GM18505 (cell line): Measurements from ENCODE around the gene MED16.
"Not testable (repeated sequence)": the region's sequence is repeated elsewhere in the genome, so short reads cannot be mapped to it uniquely, and the experiment has no call there.

Experiments
- ATAC-seq: cut with Tn5 transposase; IDR thresholded peaks from one replicate; pipeline ENCODE4 v1.9.1; 2021; ENCODE audit not compliant: unreplicated experiment
- POLR2A ChIP-seq: IDR thresholded peaks from 4 replicates; pipeline ENCODE4 v1.6.1; 2011; ENCODE audit warnings: borderline replicate concordance; ENCODE audit not compliant: insufficient read depth, insufficient read length; ENCODE audit errors: extremely low read depth

Gene MED16

DNA sequence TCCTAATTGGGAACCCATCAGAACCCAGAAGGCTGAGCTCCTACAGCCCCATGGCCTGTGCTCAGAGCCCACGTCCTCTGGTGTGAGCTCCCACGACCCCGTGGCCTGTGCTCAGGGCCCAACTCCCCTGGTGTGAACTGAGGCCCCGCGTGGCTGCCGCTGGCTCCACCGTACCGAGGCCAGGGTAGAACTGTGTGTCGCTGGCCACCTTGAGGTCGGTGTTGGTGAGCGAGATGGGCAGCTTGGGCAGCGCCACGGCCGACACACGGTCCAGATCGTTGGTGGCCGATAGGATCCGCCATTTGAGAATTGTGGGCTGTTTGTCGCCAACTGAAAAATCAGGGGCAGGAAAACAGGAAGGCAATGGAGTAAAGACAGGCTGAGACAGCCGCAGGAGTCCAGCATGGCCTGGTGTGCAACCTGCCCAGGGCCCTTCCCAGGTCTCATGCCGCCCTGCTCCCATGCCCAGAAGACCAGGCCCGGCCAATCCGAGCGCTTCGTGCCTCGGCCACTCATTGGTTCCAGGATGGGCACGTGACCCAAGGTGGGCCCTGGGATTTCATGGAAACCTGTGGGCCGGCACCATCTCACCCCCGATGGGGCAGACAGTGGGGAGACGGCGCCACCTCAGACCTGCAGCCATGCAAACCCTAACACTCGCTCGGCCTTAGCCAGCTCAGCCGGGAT is 11.5 kb downstream of the MED16 start:
- TF ChIP-seq POLR2A: no peak
- no peak for ATAC-seq

DNA sequence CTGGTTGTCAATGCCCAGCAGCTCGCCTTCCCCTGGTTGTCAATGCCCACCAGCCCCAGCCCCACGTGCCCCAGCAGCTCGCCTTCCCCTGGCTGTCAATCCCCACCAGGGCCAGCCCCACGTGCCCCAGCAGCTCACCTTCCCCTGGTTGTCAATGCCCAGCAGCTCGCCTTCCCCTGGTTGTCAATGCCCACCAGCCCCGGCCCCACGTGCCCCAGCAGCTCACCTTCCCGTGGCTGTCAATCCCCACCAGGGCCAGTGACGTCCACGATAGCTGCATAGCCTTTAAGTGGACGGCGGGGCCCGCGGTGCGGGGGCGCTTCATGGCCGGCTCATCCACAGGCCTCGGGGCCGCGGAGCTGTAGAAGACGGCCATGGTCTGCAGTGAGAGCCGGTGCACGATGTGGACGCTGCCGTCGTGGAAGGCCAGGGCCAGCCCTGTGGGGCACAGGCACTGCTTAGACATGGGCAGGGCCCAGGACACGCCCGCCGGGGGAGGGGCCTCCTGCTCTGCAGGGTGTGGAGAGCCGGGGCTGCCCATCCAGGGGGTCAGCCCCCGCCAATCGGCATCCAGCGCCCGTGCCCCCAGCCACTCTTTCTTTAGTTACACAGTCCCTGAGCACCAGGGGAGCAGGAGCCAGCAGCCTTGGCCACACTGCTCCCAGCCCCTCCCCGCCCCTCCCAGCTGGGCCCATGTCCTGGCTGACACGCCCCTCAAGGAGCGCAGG is 13.1 kb downstream of the MED16 start:
- no peak for TF ChIP-seq POLR2A

DNA sequence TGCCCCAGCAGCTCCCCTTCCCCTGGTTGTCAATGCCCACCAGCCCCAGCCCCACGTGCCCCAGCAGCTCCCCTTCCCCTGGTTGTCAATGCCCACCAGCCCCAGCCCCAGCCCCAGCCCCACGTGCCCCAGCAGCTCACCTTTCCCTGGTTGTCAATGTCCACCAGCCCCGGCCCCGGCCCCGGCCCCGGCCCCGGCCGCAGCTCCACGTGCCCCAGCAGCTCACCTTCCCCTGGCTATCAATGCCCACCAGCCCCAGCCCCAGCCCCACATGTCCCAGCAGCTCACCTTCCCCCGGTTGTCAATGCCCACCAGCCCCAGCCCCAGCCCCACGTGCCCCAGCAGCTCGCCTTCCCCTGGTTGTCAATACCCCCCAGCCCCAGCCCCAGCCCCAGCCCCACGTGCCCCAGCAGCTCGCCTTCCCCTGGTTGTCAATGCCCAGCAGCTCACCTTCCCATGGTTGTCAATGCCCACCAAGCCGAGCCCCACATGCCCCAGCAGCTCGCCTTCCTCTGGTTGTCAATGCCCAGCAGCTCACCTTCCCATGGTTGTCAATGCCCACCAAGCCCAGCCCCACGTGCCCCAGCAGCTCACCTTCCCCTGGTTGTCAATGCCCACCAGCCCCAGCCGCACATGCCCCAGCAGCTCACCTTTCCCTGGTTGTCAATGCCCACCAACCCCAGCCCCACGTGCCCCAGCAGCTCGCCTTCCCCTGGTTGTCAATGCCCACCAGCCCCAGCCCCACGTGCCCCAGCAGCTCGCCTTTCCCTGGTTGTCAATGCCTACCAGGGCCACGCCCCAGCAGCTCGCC is 14.0 kb downstream of the MED16 start:
- not testable (repeated sequence) for ATAC-seq

More for the DNA sequence above, 13.1 kb downstream of the MED16 start:
- no peak for ATAC-seq

DNA sequence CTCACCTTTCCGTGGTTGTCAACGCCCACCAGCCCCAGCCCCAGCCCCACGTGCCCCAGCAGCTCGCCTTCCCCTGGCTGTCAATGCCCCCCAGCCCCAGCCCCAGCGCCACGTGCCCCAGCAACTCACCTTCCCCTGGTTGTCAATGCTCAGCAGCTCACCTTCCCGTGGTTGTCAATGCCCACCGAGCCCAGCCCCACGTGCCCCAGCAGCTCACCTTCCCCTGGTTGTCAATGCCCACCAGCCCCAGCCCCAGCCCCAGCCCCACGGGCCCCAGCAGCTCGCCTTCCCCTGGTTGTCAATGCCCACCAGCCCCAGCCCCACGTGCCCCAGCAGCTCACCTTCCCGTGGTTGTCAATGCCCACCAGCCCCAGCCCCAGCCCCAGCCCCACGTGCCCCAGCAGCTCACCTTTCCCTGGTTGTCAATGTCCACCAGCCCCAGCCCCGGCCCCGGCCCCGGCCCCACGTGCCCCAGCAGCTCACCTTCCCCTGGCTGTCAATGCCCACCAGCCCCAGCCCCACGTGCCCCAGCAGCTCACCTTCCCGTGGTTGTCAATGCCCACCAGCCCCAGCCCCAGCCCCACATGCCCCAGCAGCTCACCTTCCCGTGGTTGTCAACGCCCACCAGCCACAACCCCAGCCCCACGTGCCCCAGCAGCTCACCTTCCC is 14.9 kb downstream of the MED16 start:
- ATAC-seq: not testable (repeated sequence)

DNA sequence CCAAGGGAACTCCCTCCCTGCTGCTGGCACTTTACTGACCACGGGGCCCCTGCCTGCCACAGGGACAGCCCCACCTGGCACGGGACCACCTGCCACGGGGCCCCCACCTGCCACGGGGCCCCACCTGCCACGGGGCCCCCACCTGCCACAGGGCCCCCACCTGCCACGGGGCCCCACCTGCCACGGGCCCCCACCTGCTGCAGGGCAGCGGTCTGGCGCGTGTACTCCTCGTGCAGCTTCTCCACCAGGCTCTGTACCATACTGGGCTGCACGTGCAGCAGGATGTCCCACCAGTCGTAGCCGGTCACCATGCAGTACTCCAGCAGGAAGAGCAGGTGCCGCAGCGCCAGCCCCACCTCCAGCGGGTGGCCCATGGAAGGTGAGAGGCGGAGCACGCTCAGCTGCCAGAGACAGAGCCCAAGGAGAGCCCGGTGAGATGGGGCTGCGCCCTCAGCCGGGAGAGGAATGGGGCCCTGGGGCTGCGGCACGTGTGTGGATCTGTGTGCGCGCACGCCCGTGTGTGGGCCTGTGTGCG is 16.1 kb downstream of the MED16 start:
- ATAC-seq: no peak
- TF ChIP-seq POLR2A: no peak

DNA sequence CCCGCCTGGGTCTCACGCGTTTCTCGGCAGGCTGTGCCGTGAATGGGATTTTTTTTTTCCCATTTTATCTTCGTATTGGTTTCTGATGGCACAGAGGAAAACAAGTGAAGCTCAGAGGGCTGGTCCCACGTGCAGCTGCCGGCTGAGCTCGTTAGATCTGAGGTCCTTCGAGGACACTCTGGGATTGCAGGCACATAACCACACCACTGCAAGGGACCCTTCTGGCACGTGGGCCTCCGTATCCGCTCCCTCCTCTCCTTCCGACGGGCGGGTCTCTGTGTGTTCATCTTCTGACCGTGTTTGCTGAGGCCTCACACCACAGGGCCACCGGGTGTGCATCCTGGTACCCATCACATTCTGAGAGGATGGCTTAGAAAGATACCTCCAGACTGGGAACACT is 16.9 kb downstream of the MED16 start:
- ATAC-seq: no peak
- no peak for TF ChIP-seq POLR2A

DNA sequence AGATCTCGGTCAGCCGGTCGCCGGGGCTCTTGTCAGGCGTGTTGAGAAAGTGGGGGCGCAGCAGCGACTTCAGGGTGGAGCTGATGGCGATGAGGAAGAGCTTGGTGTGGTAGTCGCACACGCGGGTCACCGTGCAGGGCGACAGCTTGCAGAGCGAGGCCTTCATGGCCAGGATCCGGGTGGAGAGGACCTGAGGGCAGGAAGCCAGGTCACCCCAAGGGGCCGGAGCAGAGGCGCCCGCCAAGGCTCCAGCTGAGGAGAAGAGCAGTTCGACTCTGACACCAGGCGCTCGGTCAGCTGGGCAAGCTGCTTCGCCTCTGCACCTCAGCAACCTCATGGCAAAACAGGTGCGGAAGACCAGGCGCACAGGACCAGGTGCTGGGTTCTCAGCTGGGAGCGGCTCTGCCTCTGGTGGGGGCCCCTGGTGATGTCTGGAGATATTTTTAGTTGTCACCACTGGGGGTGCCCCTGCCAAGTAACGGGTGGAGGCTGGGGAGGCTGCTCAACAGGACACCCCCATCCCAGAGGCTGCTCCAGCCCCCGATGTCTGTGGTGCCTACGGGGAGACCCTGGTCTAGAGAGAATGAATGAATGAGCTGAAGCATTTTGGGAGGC is 17.6 kb downstream of the MED16 start:
- TF ChIP-seq POLR2A: no peak
- no peak for ATAC-seq

DNA sequence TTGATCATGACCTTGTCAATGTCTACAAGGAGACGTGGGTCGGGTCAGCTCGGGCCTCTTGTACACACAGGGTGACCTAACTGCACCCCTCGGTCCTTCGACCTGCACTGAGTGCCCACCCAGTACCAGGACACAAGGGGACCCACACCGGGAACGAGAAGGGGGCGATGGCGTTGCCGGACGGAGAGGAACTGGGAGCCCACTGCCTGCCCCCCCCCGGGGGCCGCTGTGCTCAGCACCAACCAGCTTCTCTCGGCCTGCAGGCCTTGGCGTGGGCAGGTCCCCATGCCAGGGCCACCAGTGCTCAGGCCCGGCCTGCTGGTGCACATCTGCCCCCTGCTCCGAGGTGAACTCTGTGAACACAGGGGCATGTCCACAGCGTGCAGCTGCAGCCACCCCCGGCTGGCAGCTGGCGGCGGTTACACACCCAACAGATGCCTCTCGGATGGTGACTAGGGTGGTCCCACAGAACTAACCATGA is 19.4 kb downstream of the MED16 start:
- TF ChIP-seq POLR2A: no peak
- ATAC-seq: no peak

DNA sequence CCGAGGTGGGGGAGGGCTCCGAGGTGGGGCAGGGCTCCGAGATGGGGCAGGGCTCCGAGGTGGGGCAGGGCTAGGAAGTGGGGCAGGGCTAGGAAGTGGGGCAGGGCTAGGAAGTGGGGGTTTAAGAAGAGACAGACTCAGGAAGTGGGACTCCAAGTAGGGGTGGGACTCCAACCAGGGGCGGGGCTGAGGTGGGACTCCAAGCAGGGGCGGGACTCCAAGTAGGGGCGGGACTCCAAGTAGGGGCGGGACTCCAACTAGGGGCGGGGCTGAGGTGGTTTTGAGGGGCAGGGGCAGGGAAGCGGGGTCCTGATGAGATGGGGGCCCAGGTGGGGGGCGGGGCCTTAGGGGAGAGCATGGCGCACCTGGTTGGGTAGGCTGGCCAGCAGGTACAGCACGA is 19.9 kb downstream of the MED16 start:
- no peak for TF ChIP-seq POLR2A
- ATAC-seq: no peak

DNA sequence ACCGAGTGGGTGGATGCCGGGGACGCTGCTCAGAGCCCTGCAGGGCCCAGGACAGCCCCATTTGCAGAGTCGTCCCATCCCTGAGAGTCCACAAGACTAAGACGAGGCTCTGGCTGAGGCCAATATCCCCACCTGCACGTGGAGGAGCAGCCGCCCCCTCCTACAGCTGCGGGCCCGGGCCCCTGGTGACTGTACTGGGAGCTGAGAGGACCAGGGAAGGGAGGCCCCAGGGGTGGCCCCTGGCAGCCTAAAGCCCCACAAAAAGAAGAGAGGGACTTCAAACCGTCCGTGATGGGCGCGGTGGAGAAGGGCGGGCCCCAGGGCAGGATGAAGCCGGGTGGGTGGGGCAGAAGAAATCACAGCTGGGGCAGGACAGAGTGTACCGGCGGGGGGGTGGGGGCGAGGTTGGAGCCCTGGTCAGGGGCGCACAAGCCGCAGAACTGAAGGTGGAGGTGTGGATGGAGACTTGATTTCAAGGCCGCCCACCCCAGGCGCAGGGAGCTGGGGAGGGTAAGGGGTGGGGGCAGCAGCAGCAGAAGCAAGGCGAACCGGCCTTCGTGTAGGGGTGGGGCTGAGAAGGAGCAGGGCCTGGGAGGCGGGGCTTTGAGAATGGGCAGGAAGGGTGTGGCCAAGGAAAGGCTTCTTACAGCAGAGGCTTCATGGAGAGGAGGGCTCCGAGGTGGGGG is 20.6 kb downstream of the MED16 start:
- ATAC-seq: no peak
- TF ChIP-seq POLR2A: no peak

DNA sequence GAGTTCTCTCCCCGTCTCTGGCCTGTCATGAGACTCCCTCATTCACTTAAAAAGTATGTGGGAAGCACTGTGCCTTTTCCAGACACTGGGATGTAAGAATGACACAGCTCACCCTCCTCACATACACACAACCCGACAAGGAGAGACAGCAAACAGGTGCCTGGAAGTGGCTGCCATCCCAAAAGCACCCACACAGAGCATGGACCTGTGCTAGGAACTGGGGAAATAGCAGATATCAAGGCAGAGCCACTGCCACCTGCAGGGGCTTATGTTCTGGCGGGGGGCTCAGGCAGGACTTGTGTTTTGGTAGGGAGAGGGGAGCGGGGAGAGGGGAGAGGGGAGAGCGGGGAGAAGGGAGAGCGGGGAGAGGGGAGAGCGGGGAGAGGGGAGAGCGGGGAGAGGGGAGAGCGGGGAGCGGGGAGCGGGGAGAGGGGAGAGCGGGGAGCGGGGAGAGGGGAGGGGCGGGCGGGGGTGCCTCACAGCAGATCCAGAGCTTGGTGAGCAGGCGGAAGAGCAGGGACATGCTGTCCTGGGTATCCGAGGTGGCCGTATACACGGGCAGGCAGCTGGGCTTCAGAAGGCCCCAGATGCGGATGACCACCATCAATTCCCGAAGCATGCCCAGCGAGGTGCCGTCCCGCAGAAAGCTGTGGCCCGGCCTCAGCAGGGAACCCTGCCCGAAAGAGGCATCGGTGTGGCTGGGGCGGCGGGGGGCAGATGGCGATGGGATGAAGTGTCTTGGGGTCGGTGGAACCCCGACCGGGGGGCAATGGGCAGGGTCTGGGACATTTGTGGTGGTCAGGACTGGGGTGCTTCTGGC is 21.3 kb downstream of the MED16 start:
- ATAC-seq: no peak

More for the DNA sequence above, 21.3 kb downstream of the MED16 start:
- no peak for TF ChIP-seq POLR2A
